Liver (tissue), 3 donors: ENCODE results near the gene EPHB2.
"Not testable (repeated sequence)": the region's sequence is repeated elsewhere in the genome, so short reads cannot be mapped to it uniquely, and the experiment has no call there.

Experiments used
- ATF3 ChIP-seq: IDR thresholded peaks from 2 replicates; pipeline ENCODE4 v1.6.1; 2016; ENCODE audit warnings: antibody characterized with exemption
- CTCF ChIP-seq: fragments of 150-350 bp; IDR thresholded peaks from 2 replicates; pipeline ENCODE4 v1.5.1; 2017; ENCODE audit warnings: improper control_type of control experiment, low read depth, low read length; ENCODE audit not compliant: missing input control
- FOXA1 ChIP-seq: IDR thresholded peaks from 2 replicates; pipeline ENCODE4 v1.6.1; 2016; ENCODE audit warnings: antibody characterized with exemption
- FOXA2 ChIP-seq: IDR thresholded peaks from 2 replicates; pipeline ENCODE4 v1.6.1; 2016; ENCODE audit warnings: antibody characterized with exemption
- GABPA ChIP-seq, 2 donors: IDR thresholded peaks in 1 of 2; conservative IDR thresholded peaks in 1 of 2; 2 replicates each; pipeline ENCODE4 v1.6.1; 2016; ENCODE audit warnings: antibody characterized with exemption in 2 of 2, mild to moderate bottlenecking in 1 of 2, moderate library complexity in 1 of 2
- HNF4G ChIP-seq: IDR thresholded peaks from 2 replicates; pipeline ENCODE4 v1.6.1; 2016; ENCODE audit warnings: antibody characterized with exemption
- JUND ChIP-seq, 2 donors: IDR thresholded peaks; 2 replicates each; pipeline ENCODE4 v1.6.1; 2016; ENCODE audit warnings: antibody characterized with exemption in 2 of 2
- MAX ChIP-seq: IDR thresholded peaks from 2 replicates; pipeline ENCODE4 v1.6.1; 2016; ENCODE audit warnings: antibody characterized with exemption
- RAD21 ChIP-seq, 2 donors: IDR thresholded peaks; 2 replicates each; pipeline ENCODE4 v1.6.1; 2016; ENCODE audit warnings: antibody characterized with exemption in 2 of 2, mild to moderate bottlenecking in 2 of 2
- REST ChIP-seq: IDR thresholded peaks from 2 replicates; pipeline ENCODE4 v1.6.1; 2016; ENCODE audit warnings: antibody characterized with exemption, mild to moderate bottlenecking
- SP1 ChIP-seq: IDR thresholded peaks from 2 replicates; pipeline ENCODE4 v1.6.1; 2018; ENCODE audit warnings: antibody characterized with exemption, mild to moderate bottlenecking
- TF ChIP-seq, protein P1 (sequence below): IDR thresholded peaks from 2 replicates; pipeline ENCODE4 v1.6.1; 2016; ENCODE audit warnings: antibody characterized with exemption
- donor health status: healthy.
- donor health status: healthy.

DNA sequence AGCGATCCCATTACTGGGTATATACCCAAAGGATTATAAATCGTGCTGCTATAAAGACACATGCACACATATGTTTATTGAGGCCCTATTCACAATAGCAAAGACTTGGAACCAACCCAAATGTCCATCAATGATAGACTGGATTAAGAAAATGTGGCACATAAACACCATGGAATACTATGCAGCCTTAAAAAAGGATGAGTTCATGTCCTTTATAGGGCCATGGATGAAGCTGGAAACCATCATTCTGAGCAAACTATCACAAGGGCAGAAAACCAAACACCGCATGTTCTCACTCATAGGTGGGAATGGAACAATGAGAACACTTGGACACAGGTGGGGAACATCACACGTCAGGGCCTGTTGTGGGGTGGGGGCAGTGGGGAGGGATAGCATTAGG, 4.5 kb upstream of the EPHB2 start:
- TF ChIP-seq REST; CTCF; FOXA2; GABPA (IDR thresholded peaks at IDR 0.05 in 1 of 2, conservative IDR thresholded peaks at IDR 0.05 in 1 of 2); HNF4G; JUND (IDR thresholded peaks at IDR 0.05); ATF3; MAX; FOXA1; SP1; RAD21 (IDR thresholded peaks at IDR 0.05): not testable (repeated sequence)
- TF ChIP-seq, protein P1, sequence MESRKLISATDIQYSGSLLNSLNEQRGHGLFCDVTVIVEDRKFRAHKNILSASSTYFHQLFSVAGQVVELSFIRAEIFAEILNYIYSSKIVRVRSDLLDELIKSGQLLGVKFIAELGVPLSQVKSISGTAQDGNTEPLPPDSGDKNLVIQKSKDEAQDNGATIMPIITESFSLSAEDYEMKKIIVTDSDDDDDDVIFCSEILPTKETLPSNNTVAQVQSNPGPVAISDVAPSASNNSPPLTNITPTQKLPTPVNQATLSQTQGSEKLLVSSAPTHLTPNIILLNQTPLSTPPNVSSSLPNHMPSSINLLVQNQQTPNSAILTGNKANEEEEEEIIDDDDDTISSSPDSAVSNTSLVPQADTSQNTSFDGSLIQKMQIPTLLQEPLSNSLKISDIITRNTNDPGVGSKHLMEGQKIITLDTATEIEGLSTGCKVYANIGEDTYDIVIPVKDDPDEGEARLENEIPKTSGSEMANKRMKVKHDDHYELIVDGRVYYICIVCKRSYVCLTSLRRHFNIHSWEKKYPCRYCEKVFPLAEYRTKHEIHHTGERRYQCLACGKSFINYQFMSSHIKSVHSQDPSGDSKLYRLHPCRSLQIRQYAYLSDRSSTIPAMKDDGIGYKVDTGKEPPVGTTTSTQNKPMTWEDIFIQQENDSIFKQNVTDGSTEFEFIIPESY, result not testable (repeated sequence)
